Measurements from ENCODE around the gene SIGLEC6.

Gene SIGLEC6

GRCh38 chr19:51548213-51548651 is 16.8 kb upstream of the SIGLEC6 start:
- DNase-seq, result no peak

DNA sequence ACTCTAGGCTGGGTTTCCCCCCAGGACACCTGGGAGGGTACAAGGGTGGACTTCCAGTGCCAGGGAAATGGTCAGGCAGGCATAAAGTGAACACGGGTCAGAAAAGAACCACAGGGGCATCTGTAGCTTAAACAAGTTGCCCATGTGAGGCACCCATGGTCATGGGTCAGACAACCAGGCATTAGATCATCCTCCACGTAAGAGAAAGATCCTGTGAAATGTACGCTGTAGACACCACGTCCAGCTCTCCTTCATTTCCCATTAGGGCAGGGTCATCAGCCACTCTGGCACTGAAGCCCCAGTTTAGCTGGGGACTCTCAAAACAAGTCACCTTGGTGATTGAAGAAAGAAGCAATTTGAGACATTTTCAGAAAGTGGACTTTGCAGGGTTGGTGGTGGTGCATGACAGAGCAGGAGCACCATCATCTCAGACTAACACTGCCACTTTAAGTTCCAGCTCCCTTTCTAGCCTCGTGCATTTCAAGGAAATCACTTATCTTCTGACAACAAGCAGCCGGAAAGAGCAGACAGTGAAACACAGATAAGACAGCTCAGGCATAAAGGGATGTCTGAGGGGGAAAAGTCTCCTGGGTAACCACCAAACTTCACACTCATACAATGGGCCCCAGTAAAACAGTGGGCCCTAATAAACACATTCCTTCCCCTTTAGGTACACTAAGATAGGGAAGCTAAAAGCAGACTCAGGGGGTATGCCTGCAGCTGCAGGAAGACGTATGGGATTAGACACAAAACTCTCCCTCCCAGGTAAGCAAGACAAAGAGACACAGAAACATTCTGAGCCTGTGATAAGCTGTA is 16.1 kb upstream of the SIGLEC6 start:
- no peak for DNase-seq

DNA sequence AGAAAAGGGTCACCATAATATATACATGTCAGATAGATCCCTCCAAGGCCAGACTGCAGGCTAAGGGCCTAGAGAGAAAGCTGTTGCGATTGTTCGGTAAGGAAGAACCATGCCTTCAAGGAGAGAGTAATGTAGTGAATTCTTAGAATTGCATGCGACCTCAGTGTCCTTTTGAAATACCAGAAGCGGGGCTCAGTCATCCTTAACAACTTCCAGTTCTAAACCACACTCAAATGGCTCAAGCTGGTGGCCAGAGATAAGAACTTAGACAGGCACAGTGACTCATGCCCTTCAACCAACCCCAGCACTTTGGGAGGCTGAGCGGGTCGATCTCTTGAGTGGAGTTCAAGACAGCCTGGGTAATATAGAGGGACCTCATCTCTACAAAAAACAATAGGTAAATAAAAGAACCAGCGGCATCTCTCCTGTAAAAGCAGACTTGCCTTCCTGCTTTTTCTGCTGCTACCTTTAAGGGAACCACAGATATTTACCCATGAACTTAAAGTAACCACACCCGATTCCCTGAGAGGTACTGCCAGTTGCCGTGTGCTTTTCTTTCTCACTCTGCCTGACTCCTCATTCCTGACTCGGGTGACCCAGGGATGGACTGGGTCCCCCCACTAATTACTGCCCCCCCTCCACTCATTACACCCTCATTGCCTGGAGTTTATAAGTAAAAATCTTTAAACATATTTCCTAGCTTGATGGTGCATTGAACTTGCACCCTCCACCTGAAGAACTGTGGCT is 15.4 kb upstream of the SIGLEC6 start:
- no peak for DNase-seq

DNA sequence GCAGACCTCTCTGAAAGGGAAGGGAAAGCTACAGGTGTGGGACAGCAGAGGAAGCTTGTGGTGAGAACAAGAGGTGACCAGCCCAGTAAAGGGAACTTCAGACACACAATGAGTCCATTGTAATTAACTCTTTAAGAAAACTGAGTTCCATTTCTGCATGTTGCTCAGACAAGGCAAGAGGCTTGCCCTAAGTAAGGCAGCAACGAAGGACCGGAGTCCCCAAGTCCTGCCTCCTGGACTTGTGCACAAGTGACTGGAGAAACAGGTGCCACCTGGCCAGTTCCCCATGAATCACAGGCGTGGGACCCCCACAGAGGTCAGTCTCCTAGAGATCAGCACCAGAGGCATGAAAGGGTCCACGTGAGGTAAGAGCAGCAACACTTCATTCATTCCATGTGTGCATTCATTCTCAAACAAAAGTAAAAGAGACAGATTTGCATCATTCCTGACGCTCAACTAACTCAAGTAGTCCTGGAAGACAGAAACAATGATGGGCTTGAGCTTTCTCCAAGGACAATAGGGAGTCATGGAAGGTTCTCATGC is 14.7 kb upstream of the SIGLEC6 start:
- DNase-seq, result no peak

DNA sequence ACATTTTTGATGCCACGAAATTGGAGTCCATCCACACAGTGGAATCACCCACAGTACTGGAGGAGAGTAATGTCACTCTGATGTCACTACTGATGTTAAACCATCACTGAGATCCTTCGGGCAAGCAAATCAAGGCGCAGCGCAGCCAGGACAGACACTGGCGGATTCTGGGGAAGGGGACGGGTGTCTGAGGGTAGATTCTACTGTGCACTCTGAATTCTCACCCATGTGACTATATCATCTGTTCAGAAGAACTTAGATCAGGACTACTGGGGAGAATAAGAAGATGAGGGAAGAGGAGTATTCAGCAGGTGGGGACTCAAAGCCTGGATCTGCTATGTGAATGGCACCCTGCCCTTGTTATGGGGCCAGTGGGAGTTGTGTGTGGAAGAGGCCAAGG is 12.6 kb upstream of the SIGLEC6 start:
- DNase-seq, result no peak

DNA sequence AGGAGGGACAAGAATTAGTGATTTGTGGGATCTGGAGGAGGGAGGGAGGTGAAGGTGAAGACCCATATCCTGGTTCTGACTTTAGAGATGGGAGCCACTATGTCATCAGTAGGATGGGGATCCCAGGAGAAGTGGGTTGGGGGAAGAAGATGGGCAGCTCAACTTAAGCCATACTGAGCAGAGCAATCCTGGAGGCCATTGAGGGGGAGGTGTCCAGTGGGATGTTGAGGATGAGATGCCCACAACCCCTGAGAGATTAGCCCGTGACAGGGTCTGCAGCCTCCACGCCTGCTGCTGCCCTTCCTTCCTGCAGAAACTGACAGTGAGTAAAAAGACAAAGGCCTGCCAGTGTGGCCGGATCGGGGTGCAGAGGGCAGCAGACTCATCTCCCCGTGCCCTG is 11.2 kb upstream of the SIGLEC6 start:
- DNase-seq, result no peak

- DNase-seq, result no peak
Measured at GRCh38 chr19:51541458-51542357, 10.2 kb upstream of the SIGLEC6 start.

DNA sequence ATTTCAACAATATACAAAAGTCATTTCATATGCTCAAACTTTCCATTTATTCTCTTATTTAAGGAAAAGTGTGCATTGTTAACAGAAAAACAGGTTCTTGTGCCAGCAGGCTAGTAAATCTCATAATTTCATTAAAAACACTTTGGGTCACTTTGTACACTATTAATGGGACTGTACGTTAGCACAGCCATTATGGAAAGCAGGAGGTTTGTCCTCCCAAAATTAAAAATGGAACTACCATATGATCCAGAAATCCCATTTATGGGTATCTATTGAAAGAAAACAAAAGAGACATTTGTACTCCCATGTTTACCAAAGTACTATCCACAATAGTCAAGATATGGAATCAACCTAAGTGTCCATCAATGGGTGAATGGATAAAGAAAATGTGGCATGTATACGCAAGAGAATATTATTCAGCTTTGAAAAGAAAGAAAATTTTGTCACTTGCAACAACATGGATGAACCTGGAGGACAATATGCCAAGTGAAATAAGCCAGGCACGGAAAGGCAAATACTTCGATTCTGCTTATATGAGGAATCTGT is 8.4 kb upstream of the SIGLEC6 start:
- DNase-seq, result no peak

DNA sequence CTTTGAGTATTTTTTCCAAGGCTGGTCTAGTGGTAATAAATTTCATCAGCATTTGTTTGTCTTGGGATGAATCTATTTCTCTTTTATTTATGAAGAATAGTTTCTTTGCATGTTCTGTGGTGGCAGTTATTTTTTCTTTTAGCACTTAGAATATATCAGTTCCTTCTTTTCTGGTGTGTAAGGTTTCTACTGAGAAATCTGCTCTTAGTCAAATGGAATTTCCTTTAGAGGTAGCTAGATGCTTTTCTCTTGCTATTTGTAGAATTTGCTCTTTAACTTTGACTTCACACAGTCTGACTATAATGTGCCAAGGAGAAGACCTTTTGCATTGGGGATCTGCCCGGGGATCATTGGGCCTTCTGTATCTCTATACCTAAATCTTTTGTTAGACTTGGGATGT is 4.1 kb upstream of the SIGLEC6 start:
- no peak for DNase-seq

DNA sequence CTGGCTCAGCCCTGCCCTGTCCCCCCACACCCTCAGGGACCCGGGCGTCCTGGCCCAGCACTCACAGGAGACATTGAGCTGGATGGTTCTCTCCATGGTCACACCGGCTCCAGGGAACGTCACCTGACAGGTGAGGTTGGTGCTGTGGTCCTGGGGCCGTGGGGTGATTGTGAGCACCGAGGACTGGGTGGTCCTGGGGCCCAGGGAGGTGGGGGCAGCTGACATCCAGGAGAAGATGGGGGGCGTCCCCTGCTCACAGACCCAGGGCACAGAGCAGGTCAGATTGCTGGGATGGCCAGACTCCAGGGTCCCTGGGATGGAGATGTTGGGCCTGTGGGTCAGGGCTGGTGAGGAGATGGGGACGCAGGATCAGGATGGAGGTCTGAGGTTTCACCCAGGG is 854 bp downstream of the SIGLEC6 start:
- no peak for DNase-seq

DNA sequence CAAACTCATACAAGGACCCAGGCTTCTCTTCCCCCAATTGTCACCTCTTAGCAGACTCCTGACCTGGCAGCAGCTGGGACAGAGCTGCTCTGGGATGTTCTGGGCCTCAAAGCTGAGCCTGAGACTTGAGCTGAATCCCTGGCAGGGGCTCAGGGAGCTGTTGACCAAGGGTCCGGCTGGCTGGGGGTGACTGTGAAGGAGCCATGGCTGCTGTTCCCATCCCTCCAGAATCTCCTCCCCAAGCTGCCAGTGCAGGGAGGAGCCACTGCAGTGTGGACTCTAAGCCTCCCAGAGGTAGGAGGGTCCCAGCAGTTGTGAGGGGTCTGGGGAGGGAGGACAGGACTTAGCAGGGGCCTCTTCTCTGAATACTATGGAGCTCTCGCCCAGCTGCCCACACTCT is 2.2 kb downstream of the SIGLEC6 start:
- no peak for DNase-seq

DNA sequence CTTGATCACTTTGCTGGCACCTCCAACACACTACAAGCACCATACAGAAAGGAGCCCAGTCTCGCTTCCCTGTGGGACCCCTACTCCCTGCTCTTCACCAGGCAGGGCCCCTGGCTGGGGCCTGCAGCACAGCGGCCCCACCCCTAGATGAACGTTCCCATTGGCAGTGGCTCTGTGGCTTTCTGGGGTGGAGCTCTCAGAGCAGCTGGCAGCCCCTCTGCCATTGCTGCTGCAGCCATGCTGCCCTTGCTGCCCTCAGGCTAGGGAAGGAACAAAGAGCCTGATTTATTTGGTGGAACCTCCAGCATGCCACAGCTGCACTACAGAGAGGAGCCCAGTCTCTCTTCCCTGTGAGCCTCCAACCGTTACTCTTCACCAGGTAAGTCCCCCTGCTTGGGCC is 5.8 kb downstream of the SIGLEC6 start:
- no peak for DNase-seq

- DNase-seq, result no peak
Measured at GRCh38 chr19:51524666-51525264, 6.7 kb downstream of the SIGLEC6 start.

DNA sequence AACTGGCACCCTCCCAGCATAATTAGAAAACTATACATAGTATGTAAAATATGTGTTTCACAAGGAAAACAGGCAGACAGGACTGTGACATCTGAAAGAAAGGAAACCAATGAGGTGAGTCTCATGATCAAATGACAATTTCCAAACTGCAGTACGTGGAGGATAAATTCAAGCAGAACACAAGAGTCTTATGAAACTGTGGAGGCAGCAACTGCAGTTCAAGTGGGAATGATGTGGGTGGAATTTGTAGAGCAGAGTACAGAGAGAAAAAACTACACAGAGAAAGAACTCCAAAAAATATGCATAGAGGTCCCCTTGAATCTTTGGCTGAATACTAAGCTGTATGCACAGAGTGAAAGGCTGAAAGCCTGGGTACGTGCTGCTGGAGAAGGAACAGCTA is 9.7 kb downstream of the SIGLEC6 start:
- DNase-seq, result no peak

DNA sequence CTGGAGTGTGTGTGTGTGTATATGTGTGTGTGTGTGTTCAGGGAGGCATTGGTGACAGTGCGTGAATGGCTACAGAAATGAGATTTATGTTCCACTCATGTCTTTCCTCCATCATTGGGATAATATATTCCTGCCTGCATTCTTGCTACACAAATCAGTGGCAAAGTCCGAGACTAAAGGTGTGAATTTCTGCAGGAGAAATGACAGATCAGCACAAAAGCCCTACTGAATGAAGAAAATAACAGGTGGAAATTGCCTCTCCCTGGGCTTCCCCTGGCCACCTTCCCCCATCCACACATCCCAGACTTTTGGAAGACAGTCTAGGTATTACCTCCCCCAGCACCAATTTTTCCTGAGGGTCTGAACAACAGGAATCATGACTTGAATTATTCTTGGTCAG is 10.1 kb downstream of the SIGLEC6 start:
- DNase-seq, result no peak

DNA sequence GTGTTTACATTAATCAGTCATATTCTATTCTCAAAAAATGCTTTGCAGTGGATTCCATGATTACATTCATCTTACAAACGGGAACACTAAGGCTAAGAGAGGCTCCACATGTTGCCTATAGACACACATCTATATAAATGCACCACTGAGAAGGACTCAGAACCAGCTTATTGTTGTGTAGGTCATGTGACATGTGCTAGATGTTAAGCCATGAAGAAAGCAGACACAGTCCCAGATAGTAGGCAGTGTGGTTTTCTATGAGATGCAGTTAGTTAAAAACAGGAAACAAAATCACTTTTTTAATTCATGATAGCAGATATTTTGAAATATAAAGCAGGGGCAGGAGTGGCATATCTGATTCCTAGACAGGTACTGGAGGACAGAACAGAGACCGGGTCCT is 10.7 kb downstream of the SIGLEC6 start:
- no peak for DNase-seq

DNA sequence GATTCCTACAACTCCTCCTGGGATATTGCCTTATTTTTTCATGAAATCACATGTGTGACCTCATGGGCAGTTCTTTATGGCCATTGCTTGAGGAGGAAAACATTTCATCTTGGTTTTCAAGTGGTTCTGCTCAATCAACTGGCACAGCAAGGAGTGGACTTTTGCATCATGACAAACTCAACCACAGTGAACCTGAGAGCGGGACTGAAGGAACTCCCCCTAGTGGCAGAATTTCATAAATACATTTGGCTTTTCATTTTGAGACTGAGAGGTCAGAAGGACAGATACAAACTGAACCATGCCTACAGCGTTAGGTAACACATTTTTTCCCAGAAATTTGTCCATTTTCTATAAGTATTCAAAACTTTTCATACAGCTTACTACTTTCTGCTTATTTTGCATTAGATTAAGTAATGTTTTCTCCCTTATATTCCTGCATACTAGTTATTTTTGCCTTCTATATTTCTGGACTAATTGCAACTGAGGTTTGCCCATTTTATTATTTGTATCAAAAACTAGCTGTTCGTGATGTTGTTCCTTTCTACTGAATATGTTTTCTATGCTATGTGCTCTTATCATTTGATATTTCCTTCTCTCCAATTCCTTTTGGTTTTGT is 16.5 kb downstream of the SIGLEC6 start:
- peak; percentile 22 for DNase-seq

DNA sequence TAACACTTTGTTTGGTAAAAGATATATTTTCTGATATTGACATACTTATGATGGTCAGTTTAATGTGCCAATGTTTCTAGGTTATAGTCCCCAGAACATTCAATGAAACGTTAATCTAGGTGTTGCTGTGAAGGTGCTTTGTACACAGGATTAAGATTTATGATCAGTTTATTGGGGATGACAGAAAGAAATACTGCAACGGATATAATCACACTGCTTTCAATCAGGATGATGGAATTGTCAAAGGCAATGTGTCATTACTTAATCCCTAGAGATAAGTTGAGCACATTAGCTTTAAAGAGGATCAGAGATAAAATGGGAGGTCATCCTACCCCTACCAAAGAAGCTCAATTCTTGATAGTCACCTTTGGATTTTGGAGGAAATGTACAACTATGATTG is 17.5 kb downstream of the SIGLEC6 start:
- DNase-seq, result no peak

DNA sequence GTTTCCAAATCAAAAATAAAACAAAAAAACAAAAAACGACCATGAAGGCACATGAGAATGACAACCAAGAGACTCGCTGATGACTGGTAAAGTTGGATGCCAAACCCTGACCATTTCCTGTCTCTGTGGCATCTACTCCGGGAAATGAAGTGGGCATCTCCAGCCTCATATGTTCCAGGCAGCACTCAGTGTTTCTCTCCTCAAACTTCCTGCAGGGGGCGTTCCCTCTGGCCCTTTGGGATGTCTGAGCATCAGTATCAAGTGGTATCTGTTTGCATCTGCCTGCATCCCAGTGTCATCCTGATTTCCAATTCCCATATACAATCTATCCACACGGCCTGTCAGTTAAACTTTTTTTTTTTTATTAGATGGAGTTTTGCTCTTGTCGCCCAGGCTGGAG is 20.1 kb downstream of the SIGLEC6 start:
- DNase-seq, result no peak

- no peak for DNase-seq
Measured at GRCh38 chr19:51509823-51510660, 21.4 kb downstream of the SIGLEC6 start.

Data from activated T-cell treated with anti-CD3 and anti-CD28 coated beads for 4 hours (primary cell).